PC-9 (cell line): ENCODE measurements around the gene TNIP3. TPM values are rescaled to one million over a fixed set of nuclear protein-coding genes. Genes with fewer than 3 reads are reported as not detected.

Experiments used
- BruUV-seq: library from RNA; stranded (reverse); fragments of 400-500 nt; replicated peaks from 2 replicates; lab custom pipeline; 2021; lab: Mats Ljungman, UMichigan
- CTCF ChIA-PET: fragments of 300-600 bp; sonication (Branson Sonifier 250); formaldehyde crosslinking; loops from one replicate; lab custom pipeline; 2022; ENCODE audit warnings: antibody characterized with exemption; lab: Charles Lee
- POLR2A ChIA-PET: fragments of 300-600 bp; sonication (Branson Sonifier 250); formaldehyde crosslinking; loops from one replicate; lab custom pipeline; 2022; ENCODE audit warnings: antibody characterized with exemption; ENCODE audit not compliant: unreplicated experiment; lab: Charles Lee
- DNase-seq, 2 experiments: peaks; one replicate each; pipeline versions ENCODE4 v3.0.0 to v3.0.0-alpha.2; 2015 to 2022; ENCODE audit warnings: mixed read lengths in 1 of 2
- H2AFZ ChIP-seq: fragments of 200-600 bp; sonication (generic); 2 replicates; pipeline ENCODE4 v1.8.1; 2017; ENCODE audit warnings: antibody characterized with exemption
- H3F3A ChIP-seq: fragments of 200-600 bp; sonication (generic); 2 replicates; pipeline ENCODE4 v1.8.1; 2017; ENCODE audit warnings: antibody characterized with exemption, mild to moderate bottlenecking, low read depth; ENCODE audit not compliant: insufficient read depth
- H3K27ac ChIP-seq: fragments of 200-600 bp; sonication (generic); 2 replicates; pipeline ENCODE4 v1.6.1; 2016; ENCODE audit warnings: mixed run types
- H3K27me3 ChIP-seq: fragments of 200-600 bp; sonication (generic); 2 replicates; pipeline ENCODE4 v1.6.1; 2016; ENCODE audit warnings: low read depth, mixed run types; ENCODE audit not compliant: insufficient read depth
- H3K36me3 ChIP-seq: fragments of 200-600 bp; sonication (generic); 2 replicates; pipeline ENCODE4 v1.6.1; 2016; ENCODE audit warnings: low read depth, mixed run types
- H3K4me1 ChIP-seq: fragments of 200-600 bp; sonication (generic); replicated peaks from 2 replicates; pipeline ENCODE4 v1.6.1; 2016; ENCODE audit warnings: mixed run types; ENCODE audit not compliant: insufficient read depth
- H3K4me2 ChIP-seq: fragments of 200-600 bp; sonication (generic); 2 replicates; pipeline ENCODE4 v1.6.1; 2017; ENCODE audit warnings: mixed run types
- H3K4me3 ChIP-seq: fragments of 200-600 bp; sonication (generic); 2 replicates; pipeline ENCODE4 v1.6.1; 2016; ENCODE audit warnings: mixed run types
- H3K79me2 ChIP-seq: fragments of 200-600 bp; sonication (generic); 2 replicates; pipeline ENCODE4 v1.6.1; 2017; ENCODE audit warnings: low read depth, mixed run types
- H3K9me2 ChIP-seq: fragments of 200-600 bp; sonication (generic); 2 replicates; pipeline ENCODE4 v1.8.1; 2017; ENCODE audit warnings: mild to moderate bottlenecking; ENCODE audit not compliant: insufficient read depth
- H3K9me3 ChIP-seq: fragments of 200-600 bp; sonication (generic); 2 replicates; pipeline ENCODE4 v1.8.1; 2016; ENCODE audit warnings: low read depth; ENCODE audit not compliant: insufficient read depth
- H4K20me1 ChIP-seq: fragments of 200-600 bp; sonication (generic); 2 replicates; pipeline ENCODE4 v1.8.1; 2017; ENCODE audit not compliant: insufficient read depth
- EZH2 ChIP-seq: fragments of 200-600 bp; sonication (generic); IDR thresholded peaks from 2 replicates; pipeline ENCODE4 v1.8.0; 2017; ENCODE audit warnings: antibody characterized with exemption, low read depth
- intact Hi-C: fragments of 100-400 bp; cut with micrococcal nuclease; formaldehyde crosslinking; loops from one replicate; pipeline ENCODE4 v1.10.0; 2022; ENCODE audit not compliant: unreplicated experiment
- total RNA-seq: library from RNA; stranded (reverse); gene quantifications from 2 replicates; pipeline ENCODE4 v1.2.3, GENCODE V29; 2021
- TF ChIP-seq, protein P1 (sequence below): fragments of 200-600 bp; sonication (generic); conservative IDR thresholded peaks from 2 replicates; pipeline ENCODE4 v1.6.1; 2017; ENCODE audit warnings: mixed run types, antibody characterized with exemption, mild to moderate bottlenecking, moderate library complexity

The TNIP3 gene
- total RNA-seq, 1 experiment from 2014 or later = 1.2 TPM

DNA sequence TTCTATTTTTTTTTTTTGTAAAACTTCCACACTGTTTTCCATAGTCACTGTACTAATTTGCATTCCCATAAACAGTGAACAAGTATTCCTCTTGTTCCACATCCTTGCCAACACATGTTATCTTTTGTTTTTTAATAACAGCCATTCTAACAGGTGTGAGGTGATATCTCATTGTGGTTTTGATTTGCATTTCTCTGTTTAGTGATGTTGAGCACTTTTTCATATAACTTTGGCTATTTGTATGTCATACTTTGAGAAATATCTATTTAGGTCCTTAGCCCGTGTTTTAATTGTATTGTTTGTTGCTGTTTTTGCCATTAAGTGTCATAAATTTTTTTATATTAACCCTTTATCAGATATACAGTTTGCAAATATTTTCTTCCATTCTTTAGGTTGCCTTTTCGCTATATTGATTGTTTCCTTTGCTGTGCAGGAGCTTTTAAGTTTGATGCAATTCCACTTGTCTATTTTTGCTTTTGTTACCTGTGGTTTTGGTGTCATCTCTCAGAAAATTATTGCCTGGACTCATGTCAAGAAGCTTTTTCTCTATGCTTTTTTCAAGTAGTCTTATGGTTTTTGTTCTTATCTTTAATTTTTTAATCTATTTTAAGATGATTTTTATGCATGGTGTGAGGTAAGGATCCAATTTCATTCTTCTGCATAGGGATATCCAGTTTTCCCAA is 63.9 kb downstream of the TNIP3 start:
- TF ChIP-seq, protein P1, sequence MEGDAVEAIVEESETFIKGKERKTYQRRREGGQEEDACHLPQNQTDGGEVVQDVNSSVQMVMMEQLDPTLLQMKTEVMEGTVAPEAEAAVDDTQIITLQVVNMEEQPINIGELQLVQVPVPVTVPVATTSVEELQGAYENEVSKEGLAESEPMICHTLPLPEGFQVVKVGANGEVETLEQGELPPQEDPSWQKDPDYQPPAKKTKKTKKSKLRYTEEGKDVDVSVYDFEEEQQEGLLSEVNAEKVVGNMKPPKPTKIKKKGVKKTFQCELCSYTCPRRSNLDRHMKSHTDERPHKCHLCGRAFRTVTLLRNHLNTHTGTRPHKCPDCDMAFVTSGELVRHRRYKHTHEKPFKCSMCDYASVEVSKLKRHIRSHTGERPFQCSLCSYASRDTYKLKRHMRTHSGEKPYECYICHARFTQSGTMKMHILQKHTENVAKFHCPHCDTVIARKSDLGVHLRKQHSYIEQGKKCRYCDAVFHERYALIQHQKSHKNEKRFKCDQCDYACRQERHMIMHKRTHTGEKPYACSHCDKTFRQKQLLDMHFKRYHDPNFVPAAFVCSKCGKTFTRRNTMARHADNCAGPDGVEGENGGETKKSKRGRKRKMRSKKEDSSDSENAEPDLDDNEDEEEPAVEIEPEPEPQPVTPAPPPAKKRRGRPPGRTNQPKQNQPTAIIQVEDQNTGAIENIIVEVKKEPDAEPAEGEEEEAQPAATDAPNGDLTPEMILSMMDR = no peak
- no peak for TF ChIP-seq EZH2
- H2AFZ ChIP-seq = no peak overlapping the region
- no peaks in the 10 kb centered on the region for H3F3A ChIP-seq
- no peaks in the 10 kb centered on the region for H3K9me2 ChIP-seq
- no peak overlapping the region for H3K27ac ChIP-seq
- H4K20me1 ChIP-seq = no peaks in the 10 kb centered on the region
- H3K9me3 ChIP-seq = no peaks in the 10 kb centered on the region
- H3K4me1 ChIP-seq = no peaks in the 10 kb centered on the region
- no peaks in the 10 kb centered on the region for H3K27me3 ChIP-seq
- CTCF ChIA-PET = no interaction called here
- H3K79me2 ChIP-seq = no peaks in the 10 kb centered on the region
- POLR2A ChIA-PET = no interaction called here
- H3K4me2 ChIP-seq = no peak overlapping the region
- H3K4me3 ChIP-seq = no peak overlapping the region
- no TSS peak for BruUV-seq
- DNase-seq = no peak
- H3K36me3 ChIP-seq = no peaks in the 10 kb centered on the region
- intact Hi-C loops = no loop called here

DNA sequence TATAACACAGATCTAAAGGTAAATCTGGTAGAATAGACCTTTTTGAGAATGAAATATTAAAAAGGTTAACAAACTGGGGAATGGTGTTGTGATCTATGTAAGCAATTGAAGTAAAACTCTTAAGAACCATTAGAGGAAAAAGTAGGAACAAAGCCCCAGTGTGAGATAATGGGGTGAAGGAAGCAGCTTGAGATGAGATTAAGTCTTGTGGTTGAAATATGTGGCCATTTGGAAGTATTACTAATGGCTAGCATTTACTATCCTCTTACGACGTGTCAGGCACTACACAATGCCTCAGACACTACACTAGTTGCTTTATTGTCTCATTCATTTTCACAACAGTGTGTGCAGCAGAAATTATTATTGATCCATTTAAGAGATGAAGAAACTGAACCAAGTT is 65.9 kb downstream of the TNIP3 start:
- Histone ChIP-seq H3K79me2 (no peaks in the 10 kb centered on the region), H2AFZ (no peak overlapping the region), H3K4me1 (no peaks in the 10 kb centered on the region), H3K27ac (no peak overlapping the region), H3K9me2 (no peaks in the 10 kb centered on the region), H3K9me3 (no peaks in the 10 kb centered on the region), H3K36me3 (no peaks in the 10 kb centered on the region), H3K27me3 (no peaks in the 10 kb centered on the region), H3K4me3 (no peak overlapping the region), H3K4me2 (no peak overlapping the region), H4K20me1 (no peaks in the 10 kb centered on the region), H3F3A (no peaks in the 10 kb centered on the region)
- no peak for DNase-seq
- CTCF ChIA-PET = no interaction called here
- TF ChIP-seq EZH2 = no peak
- TF ChIP-seq, protein P1 = no peak
- POLR2A ChIA-PET = no interaction called here
- BruUV-seq = no TSS peak
- intact Hi-C loops = loop anchor here (10.0 kb wide), 1 partner anchor 383 kb away; no protein-coding TSS in a partner anchor

DNA sequence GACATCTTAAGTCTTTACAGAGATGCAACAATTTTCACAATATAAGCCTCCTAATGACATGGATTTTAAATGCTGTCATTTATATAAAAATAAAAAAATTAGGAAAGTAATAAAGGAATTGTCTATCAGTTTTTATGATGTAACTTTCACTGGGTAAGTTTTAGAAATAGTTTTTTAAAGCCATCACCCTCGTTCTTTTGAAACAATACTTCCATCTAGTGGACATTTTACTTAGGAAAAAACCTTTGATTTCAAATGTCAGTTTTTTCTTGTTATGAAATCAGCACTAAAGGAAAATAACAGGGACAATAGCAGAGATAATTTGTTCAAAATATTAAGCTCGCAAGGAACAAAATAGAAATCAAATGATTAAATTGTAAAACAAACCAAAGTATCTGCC is 67.5 kb downstream of the TNIP3 start:
- Histone ChIP-seq H3K27ac (no peak overlapping the region), H3K4me1 (no peaks in the 10 kb centered on the region), H3K4me2 (no peak overlapping the region), H3K79me2 (no peaks in the 10 kb centered on the region), H3K36me3 (no peaks in the 10 kb centered on the region), H3K4me3 (no peak overlapping the region), H4K20me1 (no peaks in the 10 kb centered on the region), H3F3A (no peaks in the 10 kb centered on the region), H3K9me2 (no peaks in the 10 kb centered on the region), H2AFZ (no peak overlapping the region), H3K9me3 (no peaks in the 10 kb centered on the region), H3K27me3 (no peaks in the 10 kb centered on the region)
- POLR2A ChIA-PET = no interaction called here
- TF ChIP-seq, protein P1 = peak; percentile 77
- TF ChIP-seq EZH2 = no peak
- no TSS peak for BruUV-seq
- intact Hi-C loops = loop anchor here (1.0 to 10.0 kb wide), 3 partner anchors 382 to 1025 kb away; no protein-coding TSS in a partner anchor
- CTCF ChIA-PET = no interaction called here
- no peak for DNase-seq
